CD14-positive monocyte (primary cell): ENCODE data around the gene PPP1R15B. TPM values are rescaled to one million over a fixed set of nuclear protein-coding genes. Genes with fewer than 3 reads are reported as not detected.
A peak's percentile ranks its signal among the peaks of the same experiment; 100 is the strongest.

Source experiments
- DNase-seq, 3 donors: peaks; one replicate each; pipeline ENCODE4 v3.0.0-alpha.2; 2011 to 2022
- H2AFZ ChIP-seq: 2 replicates; pipeline ENCODE4 v1.6.0; 2012; ENCODE audit warnings: mild to moderate bottlenecking, low read depth, low read length, inconsistent platforms; ENCODE audit not compliant: insufficient read depth, poor library complexity, severe bottlenecking
- H3K27ac ChIP-seq, 2 donors: 1 replicate in 1 of 2; 2 replicates in 1 of 2; pipeline ENCODE4 v1.5.1; 2012 to 2013; ENCODE audit warnings: low read length in 2 of 2, control low read depth in 1 of 2, inconsistent platforms in 1 of 2, low read depth in 1 of 2, mild to moderate bottlenecking in 1 of 2
- H3K27me3 ChIP-seq, 2 donors: one replicate each; pipeline versions ENCODE4 v1.6.0 to v1.6.1; 2011 to 2013; ENCODE audit warnings: low read length in 2 of 2; ENCODE audit not compliant: control insufficient read depth in 2 of 2, insufficient read depth in 2 of 2
- H3K36me3 ChIP-seq, 2 donors: replicated peaks in 1 of 2; 1 replicate in 1 of 2; 2 replicates in 1 of 2; pipeline versions ENCODE4 v1.5.1 to v1.6.1; 2012 to 2013; ENCODE audit warnings: low read length in 2 of 2, control low read depth in 1 of 2, inconsistent platforms in 1 of 2, mild to moderate bottlenecking in 1 of 2; ENCODE audit not compliant: insufficient read depth in 2 of 2, control insufficient read depth in 1 of 2
- H3K4me1 ChIP-seq, 2 donors: 1 replicate in 1 of 2; 2 replicates in 1 of 2; pipeline versions ENCODE4 v1.5.1 to v1.6.1; 2012 to 2013; ENCODE audit warnings: low read length in 2 of 2, control low read depth in 1 of 2, inconsistent platforms in 1 of 2, mild to moderate bottlenecking in 1 of 2, moderate library complexity in 1 of 2; ENCODE audit not compliant: insufficient read depth in 2 of 2, control insufficient read depth in 1 of 2
- H3K4me2 ChIP-seq: replicated peaks from 2 replicates; pipeline ENCODE3; 2012; ENCODE audit warnings: low read length, moderate library complexity, mild to moderate bottlenecking; ENCODE audit not compliant: poor library complexity, severe bottlenecking; ENCODE audit errors: extremely low read depth
- H3K4me3 ChIP-seq, 3 experiments: fragments of 200-600 bp in 1 of 3; sonication (generic) in 1 of 3; replicated peaks in 1 of 3; 1 replicate in 2 of 3; 2 replicates in 1 of 3; pipeline ENCODE4 v1.5.1; 2011 to 2013; ENCODE audit warnings: low read length in 3 of 3, mild to moderate bottlenecking in 3 of 3, control low read depth in 2 of 3, low read depth in 2 of 3, inconsistent platforms in 1 of 3, moderate library complexity in 1 of 3
- H3K79me2 ChIP-seq: 2 replicates; pipeline ENCODE4 v1.6.0; 2012; ENCODE audit warnings: mild to moderate bottlenecking, control low read depth, inconsistent platforms, low read length, moderate library complexity; ENCODE audit not compliant: insufficient read depth
- H3K9ac ChIP-seq: 2 replicates; pipeline ENCODE4 v1.6.0; 2017; ENCODE audit warnings: low read length, mild to moderate bottlenecking; ENCODE audit not compliant: insufficient read depth, poor library complexity, severe bottlenecking
- H3K9me3 ChIP-seq, 2 donors: replicated peaks in 1 of 2; 1 replicate in 1 of 2; 2 replicates in 1 of 2; pipeline versions ENCODE4 v1.5.1 to v1.6.1; 2012 to 2013; ENCODE audit warnings: low read length in 2 of 2, control low read depth in 1 of 2; ENCODE audit not compliant: control insufficient read depth in 1 of 2, insufficient read depth in 1 of 2
- H4K20me1 ChIP-seq: 2 replicates; pipeline ENCODE4 v1.6.0; 2012; ENCODE audit warnings: mild to moderate bottlenecking, low read length, control low read depth, moderate library complexity; ENCODE audit not compliant: insufficient read depth
- H3K27ac Mint-ChIP-seq, 7 donors: one replicate each; pipeline ENCODE4 v1.8.0; 2020; ENCODE audit warnings: mild to moderate bottlenecking in 7 of 7, mixed read lengths in 7 of 7, moderate library complexity in 6 of 7, inconsistent platforms in 2 of 7
- H3K27me3 Mint-ChIP-seq, 3 donors: one replicate each; pipeline ENCODE4 v1.8.0; 2021 to 2022; ENCODE audit warnings: low read depth in 3 of 3, mild to moderate bottlenecking in 3 of 3, mixed read lengths in 3 of 3, moderate library complexity in 3 of 3, inconsistent platforms in 1 of 3
- H3K36me3 Mint-ChIP-seq, 2 donors: one replicate each; pipeline ENCODE4 v1.8.0; 2020; ENCODE audit warnings: mixed read lengths in 2 of 2, inconsistent platforms in 1 of 2, mild to moderate bottlenecking in 1 of 2
- H3K4me1 Mint-ChIP-seq: one replicate; pipeline ENCODE4 v1.8.0; 2020; ENCODE audit warnings: mild to moderate bottlenecking, mixed read lengths
- H3K4me3 Mint-ChIP-seq, 2 donors: one replicate each; pipeline ENCODE4 v1.8.0; 2020; ENCODE audit warnings: mild to moderate bottlenecking in 2 of 2, mixed read lengths in 2 of 2, moderate library complexity in 1 of 2
- H3K9me3 Mint-ChIP-seq, 7 donors: one replicate each; pipeline ENCODE4 v1.8.0; 2020 to 2022; ENCODE audit warnings: mixed read lengths in 7 of 7, mild to moderate bottlenecking in 6 of 7, moderate library complexity in 6 of 7, inconsistent platforms in 2 of 7
- CTCF ChIP-seq: fragments of 200-600 bp; IDR thresholded peaks from one replicate; pipeline ENCODE4 v1.8.0; 2022; ENCODE audit warnings: antibody characterized with exemption, mild to moderate bottlenecking
- WGBS: methylation state at CpG from one replicate; pipeline ENCODE4 v1.1.5; 2013; ENCODE audit warnings: missing lambda C conversion rate; ENCODE audit not compliant: insufficient coverage; 5-methylcytosine and 5-hydroxymethylcytosine counted together
- intact Hi-C, 2 donors: fragments of 100-400 bp; cut with micrococcal nuclease; formaldehyde crosslinking; loops; one replicate each; pipeline versions ENCODE4 v1.15.0 to v1.15.1; 2023
- polyA plus RNA-seq, 3 donors: library from polyadenylated mRNA; depleted of rRNA in 1 of 3; unstranded in 2 of 3; stranded (reverse) in 1 of 3; fragments of 300-500 nt in 2 of 3; fragments of >200 nt in 1 of 3; fragmentation: Illumina TruSeq in 2 of 3; gene quantifications; 1 replicate in 2 of 3; 2 replicates in 1 of 3; pipeline ENCODE4 v1.2.3, GENCODE V29; 2012 to 2021

The PPP1R15B gene
- polyA plus RNA-seq, 3 donors, result 31.1 to 117 (median 31.8) TPM

GRCh38 chr1:204432708-204433107 is 21.1 kb upstream of the PPP1R15B start:
- no peak for TF ChIP-seq CTCF
- no peaks in the 10 kb centered on the region for H3K36me3 ChIP-seq
- WGBS, result no CpG with 5 or more reads among the region's 2 CpGs
- no peaks in the 10 kb centered on the region for H3K79me2 ChIP-seq
- H3K4me1 ChIP-seq, result peaks cover 19 to 22% of the 10 kb centered on the region in 2 donors
- Mint-ChIP-seq H3K27ac (no peak overlapping the region), H3K9me3 (peaks cover 0 to 2% (median 0%) of the 10 kb centered on the region in 7 donors), H3K4me3 (no peak overlapping the region), H3K36me3 (peaks cover 19 to 27% of the 10 kb centered on the region in 2 donors), H3K27me3 (peaks cover 0 to 8% (median 3%) of the 10 kb centered on the region in 3 donors), H3K4me1 (peaks cover 29% of the 10 kb centered on the region)
- H4K20me1 ChIP-seq, result no peaks in the 10 kb centered on the region
- no peaks in the 10 kb centered on the region for H3K27me3 ChIP-seq
- intact Hi-C loops, result no loop called here
- H2AFZ ChIP-seq, result no peak overlapping the region
- H3K27ac ChIP-seq, result no peak overlapping the region
- H3K4me3 ChIP-seq, result no peak overlapping the region
- no peak overlapping the region for H3K4me2 ChIP-seq
- DNase-seq, result no peak
- H3K9ac ChIP-seq, result no peak overlapping the region
- H3K9me3 ChIP-seq, result no peaks in the 10 kb centered on the region

GRCh38 chr1:204431310-204432184 is 19.9 kb upstream of the PPP1R15B start:
- peak; percentile 95 for TF ChIP-seq CTCF
- Histone ChIP-seq H3K9me3 (no peaks in the 10 kb centered on the region), H3K9ac (no peak overlapping the region), H3K27me3 (no peaks in the 10 kb centered on the region), H3K27ac (no peak overlapping the region), H3K4me1 (peaks cover 31 to 34% of the 10 kb centered on the region in 2 donors), H2AFZ (no peak overlapping the region), H3K4me2 (no peak overlapping the region), H3K4me3 (no peak overlapping the region), H4K20me1 (no peaks in the 10 kb centered on the region), H3K79me2 (no peaks in the 10 kb centered on the region), H3K36me3 (no peaks in the 10 kb centered on the region)
- Mint-ChIP-seq H3K27me3 (peaks cover 0 to 8% (median 1%) of the 10 kb centered on the region in 3 donors), H3K27ac (peak overlapping the region in 3 of 7 donors; percentile 5 to 76 (median 73)), H3K4me3 (no peak overlapping the region), H3K4me1 (peaks cover 41% of the 10 kb centered on the region), H3K9me3 (peaks cover 0 to 2% (median 0%) of the 10 kb centered on the region in 7 donors), H3K36me3 (peaks cover 19 to 22% of the 10 kb centered on the region in 2 donors)
- 87% methylated on average over 3 of the region's 13 CpGs for WGBS
- peak; percentile 72 to 81 (median 73) for DNase-seq
- intact Hi-C loops, result no loop called here
